HL-60 (cell line): ENCODE results near the gene ELOF1.

ENCODE experiments used
- DNase-seq, 2 experiments: peaks; one replicate each; pipeline ENCODE4 v3.0.0-alpha.2; 2010 to 2020; ENCODE audit warnings: low read depth in 1 of 2, low spot score in 1 of 2
- H3K27ac ChIP-seq: fragments of 250-450 bp; sonication (Bioruptor Pico); replicated peaks from 2 replicates; pipeline ENCODE4 v1.5.1; 2020; ENCODE audit warnings: mild to moderate bottlenecking, moderate library complexity
- H3K27me3 ChIP-seq: fragments of 250-450 bp; sonication (Bioruptor Pico); 2 replicates; pipeline ENCODE4 v1.5.1; 2021; ENCODE audit warnings: mild to moderate bottlenecking, moderate library complexity; ENCODE audit not compliant: insufficient read depth, poor library complexity, severe bottlenecking
- H3K4me3 ChIP-seq: replicated peaks from 2 replicates; pipeline ENCODE4 v1.5.1; 2011; ENCODE audit warnings: mild to moderate bottlenecking, control low read depth, low read length; ENCODE audit not compliant: insufficient read depth
- GABPA ChIP-seq: IDR thresholded peaks from 2 replicates; pipeline ENCODE4 v1.6.1; 2012; ENCODE audit warnings: low read depth
- POLR2AphosphoS5 ChIP-seq: IDR thresholded peaks from 2 replicates; pipeline ENCODE4 v1.6.1; 2012; ENCODE audit warnings: low read depth
- SPI1 ChIP-seq: IDR thresholded peaks from 2 replicates; pipeline ENCODE4 v1.6.1; 2012; ENCODE audit warnings: low read depth, mild to moderate bottlenecking, borderline replicate concordance
- TF ChIP-seq, protein P1 (sequence below): IDR thresholded peaks from one replicate; pipeline ENCODE4 v1.5.1; 2011; ENCODE audit warnings: low read length, control low read depth, inconsistent platforms; ENCODE audit not compliant: insufficient read depth
- TF ChIP-seq, protein P2 (sequence below): IDR thresholded peaks from 2 replicates; pipeline ENCODE4 v1.6.1; 2012; ENCODE audit warnings: low read depth; ENCODE audit not compliant: insufficient replicate concordance

ELOF1 gene

GRCh38 chr19:11534948-11535347 lies 24.1 kb downstream of the ELOF1 start:
- Histone ChIP-seq H3K27ac (no peak overlapping the region), H3K27me3 (peaks cover 7% of the 10 kb centered on the region), H3K4me3 (no peak overlapping the region)
- DNase-seq = no peak
- no peak for TF ChIP-seq GABPA
- no peak for TF ChIP-seq POLR2AphosphoS5
- TF ChIP-seq, protein P1, sequence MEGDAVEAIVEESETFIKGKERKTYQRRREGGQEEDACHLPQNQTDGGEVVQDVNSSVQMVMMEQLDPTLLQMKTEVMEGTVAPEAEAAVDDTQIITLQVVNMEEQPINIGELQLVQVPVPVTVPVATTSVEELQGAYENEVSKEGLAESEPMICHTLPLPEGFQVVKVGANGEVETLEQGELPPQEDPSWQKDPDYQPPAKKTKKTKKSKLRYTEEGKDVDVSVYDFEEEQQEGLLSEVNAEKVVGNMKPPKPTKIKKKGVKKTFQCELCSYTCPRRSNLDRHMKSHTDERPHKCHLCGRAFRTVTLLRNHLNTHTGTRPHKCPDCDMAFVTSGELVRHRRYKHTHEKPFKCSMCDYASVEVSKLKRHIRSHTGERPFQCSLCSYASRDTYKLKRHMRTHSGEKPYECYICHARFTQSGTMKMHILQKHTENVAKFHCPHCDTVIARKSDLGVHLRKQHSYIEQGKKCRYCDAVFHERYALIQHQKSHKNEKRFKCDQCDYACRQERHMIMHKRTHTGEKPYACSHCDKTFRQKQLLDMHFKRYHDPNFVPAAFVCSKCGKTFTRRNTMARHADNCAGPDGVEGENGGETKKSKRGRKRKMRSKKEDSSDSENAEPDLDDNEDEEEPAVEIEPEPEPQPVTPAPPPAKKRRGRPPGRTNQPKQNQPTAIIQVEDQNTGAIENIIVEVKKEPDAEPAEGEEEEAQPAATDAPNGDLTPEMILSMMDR = no peak
- no peak for TF ChIP-seq SPI1
- TF ChIP-seq, protein P2, sequence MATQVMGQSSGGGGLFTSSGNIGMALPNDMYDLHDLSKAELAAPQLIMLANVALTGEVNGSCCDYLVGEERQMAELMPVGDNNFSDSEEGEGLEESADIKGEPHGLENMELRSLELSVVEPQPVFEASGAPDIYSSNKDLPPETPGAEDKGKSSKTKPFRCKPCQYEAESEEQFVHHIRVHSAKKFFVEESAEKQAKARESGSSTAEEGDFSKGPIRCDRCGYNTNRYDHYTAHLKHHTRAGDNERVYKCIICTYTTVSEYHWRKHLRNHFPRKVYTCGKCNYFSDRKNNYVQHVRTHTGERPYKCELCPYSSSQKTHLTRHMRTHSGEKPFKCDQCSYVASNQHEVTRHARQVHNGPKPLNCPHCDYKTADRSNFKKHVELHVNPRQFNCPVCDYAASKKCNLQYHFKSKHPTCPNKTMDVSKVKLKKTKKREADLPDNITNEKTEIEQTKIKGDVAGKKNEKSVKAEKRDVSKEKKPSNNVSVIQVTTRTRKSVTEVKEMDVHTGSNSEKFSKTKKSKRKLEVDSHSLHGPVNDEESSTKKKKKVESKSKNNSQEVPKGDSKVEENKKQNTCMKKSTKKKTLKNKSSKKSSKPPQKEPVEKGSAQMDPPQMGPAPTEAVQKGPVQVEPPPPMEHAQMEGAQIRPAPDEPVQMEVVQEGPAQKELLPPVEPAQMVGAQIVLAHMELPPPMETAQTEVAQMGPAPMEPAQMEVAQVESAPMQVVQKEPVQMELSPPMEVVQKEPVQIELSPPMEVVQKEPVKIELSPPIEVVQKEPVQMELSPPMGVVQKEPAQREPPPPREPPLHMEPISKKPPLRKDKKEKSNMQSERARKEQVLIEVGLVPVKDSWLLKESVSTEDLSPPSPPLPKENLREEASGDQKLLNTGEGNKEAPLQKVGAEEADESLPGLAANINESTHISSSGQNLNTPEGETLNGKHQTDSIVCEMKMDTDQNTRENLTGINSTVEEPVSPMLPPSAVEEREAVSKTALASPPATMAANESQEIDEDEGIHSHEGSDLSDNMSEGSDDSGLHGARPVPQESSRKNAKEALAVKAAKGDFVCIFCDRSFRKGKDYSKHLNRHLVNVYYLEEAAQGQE = no peak

- H3K27me3 ChIP-seq = peaks cover 5% of the 10 kb centered on the region
- H3K27ac ChIP-seq = no peak overlapping the region
- TF ChIP-seq POLR2AphosphoS5 (no peak), SPI1 (peak; percentile 87)
- H3K4me3 ChIP-seq = no peak overlapping the region
- DNase-seq = no peak
Measured at GRCh38 chr19:11534538-11534937, 24.5 kb downstream of the ELOF1 start.

GRCh38 chr19:11530432-11530831 lies 28.6 kb downstream of the ELOF1 start:
- TF ChIP-seq SPI1 (no peak), GABPA (no peak), POLR2AphosphoS5 (no peak)
- TF ChIP-seq, protein P1 = no peak
- TF ChIP-seq, protein P2 = no peak
- H3K4me3 ChIP-seq = no peak overlapping the region
- H3K27me3 ChIP-seq = no peaks in the 10 kb centered on the region
- peak; percentile 61 to 73 for DNase-seq
- H3K27ac ChIP-seq = no peak overlapping the region

GRCh38 chr19:11528551-11529341 lies 30.3 kb downstream of the ELOF1 start, which contains the start of gene ECSIT:
ECSIT (minus strand) TSS chr19:11529134; CDS start chr19:11519170, 9,964 bp downstream.
- TF ChIP-seq, protein P2 = peak; percentile 98
- peak; percentile 51; the same call in 1 of the 2 replicates for TF ChIP-seq POLR2AphosphoS5
- TF ChIP-seq GABPA = peak; percentile 84
- TF ChIP-seq, protein P1 = no peak
- no peak for TF ChIP-seq SPI1
- Histone ChIP-seq H3K4me3 (peak within 1 kb of the TSS; percentile 90), H3K27ac (peak within 1 kb of the TSS; percentile 84)

More at GRCh38 chr19:11528551-11529341, 30.3 kb downstream of the ELOF1 start, which contains the start of gene ECSIT:
- peak; percentile 96 to 98 for DNase-seq
- H3K27me3 ChIP-seq = no peaks in the 10 kb centered on the region
